ENCODE measurements around the gene LRMDA. TPM values are rescaled to one million over a fixed set of nuclear protein-coding genes. Genes with fewer than 3 reads are reported as not detected.

LRMDA gene
- total and polyA plus RNA-seq, 2 of the 4 experiments (the other 2 are of a cell fraction) = 0.07 TPM; not detected in 1

DNA sequence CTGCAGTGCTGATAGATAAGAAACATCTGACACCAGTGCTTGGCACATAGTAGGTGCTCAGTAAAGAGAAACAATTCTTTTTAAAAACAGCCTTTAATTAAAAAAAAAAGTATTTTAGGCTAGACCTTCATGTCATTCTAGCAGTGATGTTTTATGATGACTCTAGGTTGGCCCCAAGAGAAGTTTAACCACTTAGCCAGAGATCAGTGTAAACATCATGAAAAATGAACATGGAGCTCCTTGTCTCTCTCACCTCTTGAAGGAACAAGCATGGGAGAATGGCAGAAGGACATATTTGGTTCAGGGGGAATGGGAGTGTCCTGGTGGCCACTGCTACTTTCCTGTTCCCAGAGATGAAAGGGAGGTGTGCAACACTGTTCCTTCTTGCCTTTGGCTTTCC, 641.0 kb downstream of the LRMDA start:
- no TSS peak for BruUV-seq (replicated peaks)
- Histone ChIP-seq H3K4me1 (ENCODE audit: control insufficient read depth, insufficient read depth, low read length) (no peaks in the 10 kb centered on the region), H4K5ac (ENCODE audit: low read depth, low read length) (no peak overlapping the region), H3K4me2 (ENCODE audit: low read depth, low read length) (no peak overlapping the region), H3K36me3 (ENCODE audit: control insufficient read depth, insufficient read depth, low read length) (no peaks in the 10 kb centered on the region), H2BK15ac (ENCODE audit: low read depth, low read length) (no peak overlapping the region), H3K27ac (ENCODE audit: insufficient read depth, low read length) (no peak overlapping the region), H3K9ac (ENCODE audit: low read depth, low read length) (no peak overlapping the region), H3K18ac (ENCODE audit: low read depth, low read length) (no peak overlapping the region), H4K91ac (ENCODE audit: insufficient read depth, low read depth, low read length) (no peak overlapping the region), H2AFZ (replicated peaks; ENCODE audit: low read length, poor library complexity) (peak overlapping the region; percentile 27), H2BK120ac (ENCODE audit: low read depth, low read length) (no peak overlapping the region), H2AK9ac (replicated peaks; ENCODE audit: low read depth, low read length, poor library complexity) (no peak overlapping the region), H4K8ac (ENCODE audit: low read depth in 2 of 2, low read length in 2 of 2) (no peak overlapping the region), H2BK20ac (ENCODE audit: low read depth, low read length) (no peak overlapping the region), H3K9me3 (ENCODE audit: control insufficient read depth, insufficient read depth, low read length) (peaks cover 2% of the 10 kb centered on the region; the same call in 1 of the 2 replicates), H3K9me1 (ENCODE audit: insufficient read depth, low read length) (no peaks in the 10 kb centered on the region), H2AK5ac (ENCODE audit: low read depth, low read length) (no peak overlapping the region), H2BK5ac (ENCODE audit: low read depth, low read length, poor library complexity, severe bottlenecking) (no peak overlapping the region), H3K14ac (replicated peaks; ENCODE audit: low read depth, low read length) (no peak overlapping the region), H3K4ac (ENCODE audit: low read depth, low read length) (no peak overlapping the region), H4K20me1 (ENCODE audit: insufficient read depth, low read length) (no peaks in the 10 kb centered on the region), H3K23ac (ENCODE audit: low read depth, low read length) (no peak overlapping the region), H3K27me3 (ENCODE audit: control insufficient read depth, insufficient read depth, low read length) (peaks cover 5% of the 10 kb centered on the region; the same call in 1 of the 2 replicates), H3K79me1 (ENCODE audit: low read depth in 1 of 2, low read length in 2 of 2) (no peaks in the 10 kb centered on the region), H3K56ac (ENCODE audit: extremely low read depth, insufficient read depth, low read length) (no peak overlapping the region), H3K4me3 (ENCODE audit: insufficient read depth, low read depth, low read length) (no peak overlapping the region)
- no peak for DNase-seq
- in situ Hi-C loops (cut with MboI; ENCODE audit: low sequenced_read_pairs) (no loop called here), dilution Hi-C loops (cut with HindIII; ENCODE audit: low sequenced_read_pairs, unreplicated experiment) (no loop called here), intact Hi-C loops (cut with micrococcal nuclease) (no loop called here)
- ChIA-PET CTCF (no interaction called here), POLR2A (ENCODE audit: unreplicated experiment) (no interaction called here)
- ATAC-seq (ENCODE audit: low read depth) = no peak
- TF ChIP-seq RCOR1 (IDR thresholded peaks at IDR 0.05; ENCODE audit: insufficient replicate concordance, low read length) = no peak
- no peak for TF ChIP-seq POLR2A (IDR thresholded peaks at IDR 0.05; ENCODE audit: low read depth, low read length)
- TF ChIP-seq, protein P1, sequence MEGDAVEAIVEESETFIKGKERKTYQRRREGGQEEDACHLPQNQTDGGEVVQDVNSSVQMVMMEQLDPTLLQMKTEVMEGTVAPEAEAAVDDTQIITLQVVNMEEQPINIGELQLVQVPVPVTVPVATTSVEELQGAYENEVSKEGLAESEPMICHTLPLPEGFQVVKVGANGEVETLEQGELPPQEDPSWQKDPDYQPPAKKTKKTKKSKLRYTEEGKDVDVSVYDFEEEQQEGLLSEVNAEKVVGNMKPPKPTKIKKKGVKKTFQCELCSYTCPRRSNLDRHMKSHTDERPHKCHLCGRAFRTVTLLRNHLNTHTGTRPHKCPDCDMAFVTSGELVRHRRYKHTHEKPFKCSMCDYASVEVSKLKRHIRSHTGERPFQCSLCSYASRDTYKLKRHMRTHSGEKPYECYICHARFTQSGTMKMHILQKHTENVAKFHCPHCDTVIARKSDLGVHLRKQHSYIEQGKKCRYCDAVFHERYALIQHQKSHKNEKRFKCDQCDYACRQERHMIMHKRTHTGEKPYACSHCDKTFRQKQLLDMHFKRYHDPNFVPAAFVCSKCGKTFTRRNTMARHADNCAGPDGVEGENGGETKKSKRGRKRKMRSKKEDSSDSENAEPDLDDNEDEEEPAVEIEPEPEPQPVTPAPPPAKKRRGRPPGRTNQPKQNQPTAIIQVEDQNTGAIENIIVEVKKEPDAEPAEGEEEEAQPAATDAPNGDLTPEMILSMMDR (conservative IDR thresholded peaks at IDR 0.05; ENCODE audit: low read depth, low read length) = no peak
- TF ChIP-seq MAFK (IDR thresholded peaks at IDR 0.05; ENCODE audit: low read depth, low read length) = no peak

All from IMR-90 (cell line).